Fibroblast of upper back skin (primary cell): ENCODE results near the gene CTAGE6.
"Not testable (repeated sequence)": the region's sequence is repeated elsewhere in the genome, so short reads cannot be mapped to it uniquely, and the experiment has no call there.

Experiments used
- DNase-seq: peaks from one replicate; pipeline ENCODE4 v3.0.0-alpha.2; 2013

The CTAGE6 gene, protein sequence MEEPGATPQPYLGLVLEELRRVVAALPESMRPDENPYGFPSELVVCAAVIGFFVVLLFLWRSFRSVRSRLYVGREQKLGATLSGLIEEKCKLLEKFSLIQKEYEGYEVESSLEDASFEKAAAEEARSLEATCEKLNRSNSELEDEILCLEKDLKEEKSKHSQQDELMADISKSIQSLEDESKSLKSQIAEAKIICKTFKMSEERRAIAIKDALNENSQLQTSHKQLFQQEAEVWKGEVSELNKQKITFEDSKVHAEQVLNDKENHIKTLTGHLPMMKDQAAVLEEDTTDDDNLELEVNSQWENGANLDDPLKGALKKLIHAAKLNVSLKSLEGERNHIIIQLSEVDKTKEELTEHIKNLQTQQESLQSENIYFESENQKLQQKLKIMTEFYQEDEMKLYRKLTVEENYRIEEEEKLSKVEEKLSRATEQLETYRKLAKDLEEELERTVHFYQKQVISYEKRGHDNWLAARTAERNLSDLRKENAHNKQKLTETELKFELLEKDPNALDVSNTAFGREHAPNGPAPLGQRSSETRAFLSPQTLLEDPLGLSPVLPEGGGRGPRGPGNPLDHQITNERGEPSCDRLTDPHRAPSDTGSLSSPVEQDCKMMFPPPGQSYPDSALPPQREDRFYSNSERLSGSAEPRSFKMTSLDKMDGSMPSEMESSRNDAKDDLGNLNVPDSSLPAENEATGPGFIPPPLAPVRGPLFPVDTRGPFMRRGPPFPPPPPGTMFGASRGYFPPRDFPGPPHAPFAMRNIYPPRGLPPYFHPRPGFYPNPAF

DNA sequence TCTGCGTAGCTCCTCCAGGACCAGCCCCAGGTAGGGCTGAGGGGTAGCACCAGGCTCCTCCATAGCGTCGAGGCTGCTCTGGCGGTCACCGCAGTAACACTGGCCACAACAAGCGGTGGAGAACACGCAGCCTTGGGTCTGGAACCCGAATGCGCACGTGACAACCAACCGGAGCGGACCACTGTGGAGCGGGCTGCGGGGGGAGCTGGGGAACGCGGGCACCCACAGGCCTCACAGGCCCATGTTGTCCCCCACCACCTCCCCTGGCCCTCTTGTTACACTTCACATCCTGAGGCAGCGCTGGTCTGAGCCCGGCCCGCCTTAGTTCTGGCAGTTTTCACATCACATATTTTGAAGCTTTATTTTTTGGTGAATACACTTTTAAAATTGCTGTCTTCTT lies at the start of gene CTAGE6:
Gene CTAGE6 (minus strand): TSS at position 101 of the 400 bp plus-strand sequence. CDS start 38 bp downstream, at position 63.
- not testable (repeated sequence) for DNase-seq

DNA sequence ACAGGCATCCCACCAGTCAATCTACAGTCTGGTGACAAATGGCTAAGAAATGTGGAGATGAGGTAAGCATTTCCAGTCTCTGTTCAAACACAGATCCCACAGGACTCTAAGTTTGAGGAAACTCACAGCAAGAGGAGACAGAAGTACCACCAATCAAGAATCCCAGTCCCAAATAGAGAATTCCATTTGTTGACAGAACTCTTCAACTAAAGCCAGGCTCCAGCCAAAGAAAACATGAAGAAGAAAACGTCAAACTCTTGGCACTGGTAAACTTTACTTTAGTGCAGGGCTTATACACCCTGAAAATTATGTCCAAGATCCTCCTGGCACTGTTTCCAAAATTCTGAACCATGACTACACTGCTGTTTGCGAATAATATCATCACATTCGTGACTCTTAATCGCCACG lies 49.2 kb upstream of the CTAGE6 start:
- not testable (repeated sequence) for DNase-seq

DNA sequence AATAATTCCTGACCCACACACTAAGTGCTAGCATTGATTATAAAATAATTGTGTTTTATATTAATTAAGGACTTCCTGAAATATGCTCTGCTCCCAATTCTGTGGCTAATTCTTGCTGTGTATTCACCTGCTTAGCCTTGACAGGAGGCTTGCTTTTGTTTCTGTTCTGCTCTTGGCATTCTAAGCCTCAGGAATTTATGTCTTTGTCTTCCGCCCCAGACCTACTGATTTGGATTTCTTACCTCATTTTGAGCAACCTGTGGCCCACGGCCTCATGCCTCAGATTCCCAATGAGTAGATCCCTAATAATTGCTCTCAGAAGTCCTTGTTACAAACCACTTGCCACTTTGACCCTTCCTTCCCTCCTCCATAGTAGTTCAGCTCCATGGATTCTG lies 40.4 kb upstream of the CTAGE6 start:
- not testable (repeated sequence) for DNase-seq

DNA sequence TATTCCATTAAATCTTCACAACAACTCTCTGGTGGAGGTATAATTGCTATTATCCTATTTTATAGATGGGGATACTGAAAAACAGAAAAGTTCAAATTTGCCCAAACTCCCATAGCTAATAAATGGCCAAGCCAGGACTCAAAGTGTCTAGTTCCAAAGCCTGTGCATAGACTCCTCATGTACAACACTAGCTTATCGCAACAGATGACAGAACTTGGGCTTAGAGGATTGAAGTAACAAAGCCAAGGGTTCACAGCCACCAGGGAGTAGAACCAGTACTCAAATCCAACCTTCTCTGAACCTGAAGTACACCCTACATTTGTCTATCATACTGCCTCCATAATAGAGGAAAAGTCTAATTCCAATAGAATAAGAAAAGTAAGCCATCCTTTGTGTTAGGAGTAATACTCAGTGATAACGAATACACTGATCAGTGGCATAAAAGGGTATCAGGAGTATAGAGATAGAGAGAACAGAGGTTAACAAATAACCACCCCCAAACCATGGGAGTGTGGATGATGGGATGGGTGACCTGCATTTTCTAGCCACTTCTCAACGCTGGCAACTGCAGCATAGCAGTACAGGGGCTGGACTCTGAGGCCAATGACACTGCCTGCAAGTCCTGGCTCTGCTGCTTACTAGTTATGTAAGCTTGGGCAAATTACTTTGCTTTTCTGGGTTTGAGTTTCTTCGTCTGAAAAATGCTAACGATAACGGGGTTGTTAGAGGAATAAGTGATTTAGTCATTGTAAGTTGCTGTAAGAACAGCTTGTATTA lies 39.8 kb upstream of the CTAGE6 start:
- DNase-seq, result not testable (repeated sequence)

DNA sequence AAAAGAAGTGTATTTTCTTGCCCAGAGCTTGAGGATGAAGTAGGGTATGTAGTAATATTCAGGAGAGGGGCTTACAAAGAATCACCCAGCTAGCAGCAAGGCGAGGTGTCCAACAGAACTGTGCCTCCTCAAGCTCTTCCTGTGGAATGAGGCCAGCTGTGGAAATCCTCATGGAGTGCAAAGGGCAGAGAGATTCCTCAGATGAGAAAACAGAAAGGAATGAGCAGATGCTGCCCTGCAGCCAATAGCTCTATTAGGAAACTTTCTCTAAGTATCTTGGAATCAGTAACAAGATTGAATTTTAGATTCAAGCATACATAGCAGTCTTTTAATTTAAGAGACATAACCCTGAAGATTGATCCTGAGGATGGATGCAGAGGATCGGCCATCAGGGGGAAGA lies 38.2 kb upstream of the CTAGE6 start:
- DNase-seq, result not testable (repeated sequence)

DNA sequence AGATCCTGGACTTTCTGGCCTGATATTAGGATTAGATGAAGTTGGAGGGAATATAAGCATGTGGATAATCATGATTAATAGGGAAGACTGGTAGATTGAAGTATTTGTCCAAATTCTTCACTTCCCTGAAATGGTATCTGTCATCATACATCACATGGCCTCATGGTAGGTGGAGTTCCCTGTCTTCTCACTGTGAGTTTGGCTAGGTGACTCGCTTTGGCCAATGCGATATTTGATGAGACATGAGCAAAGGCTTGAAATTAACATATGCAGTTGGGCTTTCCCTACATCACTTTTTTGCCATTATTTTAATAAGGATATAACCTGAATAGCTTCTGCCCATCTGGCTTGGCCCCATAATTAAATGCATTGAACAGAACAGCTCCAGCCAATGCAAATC lies 35.1 kb upstream of the CTAGE6 start:
- DNase-seq, result not testable (repeated sequence)

DNA sequence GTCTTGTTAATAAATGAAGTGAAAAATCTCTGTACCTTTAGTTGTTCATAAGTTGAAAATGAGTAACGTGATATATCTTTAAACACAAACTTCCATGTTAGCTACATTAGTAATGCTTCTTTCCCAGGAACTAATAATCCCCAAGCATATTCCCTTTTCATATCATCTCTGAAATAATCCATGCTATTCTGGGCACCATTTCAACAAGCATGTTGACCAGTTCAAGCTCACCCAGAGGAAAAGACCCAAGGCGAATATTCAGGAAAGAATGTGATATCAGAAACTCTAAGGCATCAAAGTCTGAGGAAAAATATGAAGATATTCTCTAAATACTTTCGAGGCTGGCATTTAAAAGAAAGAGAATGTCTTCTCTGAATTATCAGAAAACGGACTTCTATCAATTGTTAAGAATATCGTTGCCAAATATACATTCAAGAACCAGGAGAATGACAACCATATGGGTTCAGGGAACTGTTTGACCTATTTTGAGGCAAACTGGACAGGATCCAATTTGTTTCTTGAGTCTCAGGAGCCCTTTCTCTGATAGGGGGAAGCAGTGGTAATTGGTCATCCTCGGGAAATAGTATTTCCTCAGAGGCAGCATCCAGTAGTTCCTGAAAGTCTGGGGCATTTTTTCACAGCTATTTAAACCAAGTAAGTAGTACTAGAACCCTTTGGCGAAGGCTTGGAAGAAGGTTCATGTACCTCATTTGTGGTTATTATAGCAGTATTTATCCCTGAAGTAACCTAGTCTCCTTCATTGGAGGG lies 28.1 kb upstream of the CTAGE6 start:
- DNase-seq, result not testable (repeated sequence)

DNA sequence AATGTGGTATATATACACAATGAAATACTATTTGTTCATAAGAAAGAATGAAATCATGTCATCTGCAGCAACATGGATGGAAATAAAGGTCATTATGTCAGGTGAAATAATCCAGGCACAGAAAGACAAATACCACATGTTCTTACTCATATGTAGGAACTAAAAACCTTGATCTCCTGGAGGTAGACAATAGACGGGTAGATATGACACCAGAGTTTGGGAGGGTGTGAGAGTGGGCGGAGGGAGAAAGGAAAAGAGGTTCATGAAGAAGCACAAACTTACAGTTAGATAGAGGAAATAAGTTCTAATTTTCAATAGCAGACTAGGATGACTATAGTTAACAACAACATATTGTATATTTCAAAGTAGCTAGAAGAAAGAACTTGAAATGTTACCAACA lies 22.1 kb upstream of the CTAGE6 start:
- not testable (repeated sequence) for DNase-seq

DNA sequence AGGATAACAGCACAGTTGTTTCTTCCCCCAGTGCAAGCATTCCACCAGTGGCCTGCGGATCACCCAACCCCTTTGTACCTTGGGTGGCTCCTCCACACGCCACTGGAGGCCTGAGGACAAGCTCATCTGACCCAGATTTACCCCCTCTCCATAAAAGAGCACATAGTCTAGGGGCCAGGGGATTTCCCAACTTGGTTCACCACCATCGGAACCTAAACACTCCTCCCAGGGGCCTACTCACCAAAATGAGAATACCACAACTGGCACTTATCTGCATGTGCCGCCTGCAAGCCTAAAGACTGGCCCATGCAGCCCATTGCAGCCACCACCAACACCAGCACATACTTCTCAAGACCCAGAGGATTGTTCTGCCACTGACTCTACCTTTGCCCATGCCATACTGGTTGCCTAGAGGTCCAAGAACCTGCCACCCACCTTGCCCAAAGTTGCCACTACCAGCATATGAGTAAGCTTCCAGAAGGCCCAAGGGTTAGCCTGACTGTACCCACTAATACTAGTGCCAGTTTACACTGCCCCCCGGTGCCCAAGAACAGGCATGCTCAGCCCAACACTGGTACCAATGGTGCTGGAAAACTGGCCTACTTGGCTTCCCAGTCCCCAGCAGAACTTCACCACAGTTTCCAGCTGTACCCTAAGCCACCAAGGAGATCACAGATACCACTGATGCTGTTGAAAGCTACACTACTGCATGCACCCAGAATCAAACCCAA lies 15.4 kb upstream of the CTAGE6 start:
- DNase-seq, result not testable (repeated sequence)

DNA sequence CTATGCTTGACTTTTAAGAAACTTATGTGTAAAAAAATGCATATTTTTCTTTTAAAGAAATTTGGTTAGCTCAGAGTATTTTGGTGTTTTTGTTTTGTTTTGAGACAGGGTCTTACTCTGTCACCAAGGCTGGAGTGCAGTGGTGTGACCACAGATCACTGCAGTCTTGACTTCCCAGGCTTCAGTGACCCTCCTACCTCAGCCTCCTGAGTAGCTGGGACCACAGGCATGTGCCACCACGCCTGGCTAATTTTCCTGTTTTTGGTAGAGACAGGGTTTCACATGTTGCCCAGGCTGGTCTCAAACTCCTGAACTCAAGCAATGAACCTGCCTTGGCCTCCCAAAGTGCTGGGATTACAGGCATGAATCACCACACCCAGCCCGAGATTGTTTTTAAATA lies 10.0 kb upstream of the CTAGE6 start:
- not testable (repeated sequence) for DNase-seq

DNA sequence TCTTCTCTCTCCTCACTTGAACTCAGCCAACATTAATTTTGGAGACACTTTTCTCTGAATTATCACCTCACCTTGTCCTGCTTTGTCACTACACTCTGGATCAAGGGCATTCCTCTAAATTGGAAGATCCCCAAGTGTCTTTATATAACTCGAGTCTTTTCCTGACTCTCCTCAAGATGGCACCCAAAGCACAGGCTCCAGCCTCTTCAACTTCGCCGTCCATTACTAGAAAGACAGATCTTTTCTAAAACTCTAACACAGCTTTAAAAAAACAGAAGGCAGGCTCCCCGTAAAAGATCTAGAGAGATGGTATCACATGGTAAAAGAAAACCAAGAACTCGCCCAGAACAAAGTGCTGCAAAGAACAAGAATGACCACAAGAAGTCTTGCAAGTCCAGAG lies 8.2 kb upstream of the CTAGE6 start:
- DNase-seq, result not testable (repeated sequence)

DNA sequence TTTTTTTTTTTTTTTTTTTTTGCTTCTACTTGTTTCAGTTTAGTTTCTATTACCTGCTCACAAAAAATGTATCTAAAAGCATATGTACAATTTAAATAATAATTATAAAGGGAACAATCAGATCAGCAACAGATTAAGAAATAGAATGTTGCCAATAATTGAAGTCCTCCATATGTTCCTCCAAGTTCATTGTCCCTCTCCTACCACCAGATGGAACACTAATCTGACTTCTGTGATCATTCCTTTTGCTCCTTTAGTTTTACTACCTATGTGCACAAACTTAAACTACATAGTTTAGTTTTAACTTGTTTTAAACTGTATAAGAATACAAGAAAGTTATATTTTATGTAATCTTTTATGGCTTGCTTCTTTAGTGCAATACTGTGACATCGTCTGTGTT lies 5.6 kb upstream of the CTAGE6 start:
- DNase-seq, result not testable (repeated sequence)

DNA sequence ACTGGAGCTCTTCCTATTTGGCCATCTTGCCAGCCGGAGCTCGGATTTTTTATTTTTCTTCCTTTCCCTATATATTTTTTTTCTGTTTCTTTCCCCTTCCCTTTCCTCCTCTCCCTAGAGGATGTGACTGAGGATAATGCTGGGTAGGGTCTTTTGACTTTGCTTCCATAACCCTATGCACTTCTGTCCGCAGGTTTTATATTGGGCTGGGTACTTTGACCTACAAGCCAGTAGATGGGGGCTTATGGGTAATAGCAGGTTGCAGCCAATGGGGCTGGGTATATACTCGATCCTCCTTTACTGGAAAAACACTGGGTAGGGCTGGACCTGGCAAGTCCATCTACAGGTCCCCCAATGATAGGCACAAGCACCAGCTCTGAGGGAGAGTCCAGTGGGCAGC lies 12.2 kb downstream of the CTAGE6 start:
- not testable (repeated sequence) for DNase-seq

DNA sequence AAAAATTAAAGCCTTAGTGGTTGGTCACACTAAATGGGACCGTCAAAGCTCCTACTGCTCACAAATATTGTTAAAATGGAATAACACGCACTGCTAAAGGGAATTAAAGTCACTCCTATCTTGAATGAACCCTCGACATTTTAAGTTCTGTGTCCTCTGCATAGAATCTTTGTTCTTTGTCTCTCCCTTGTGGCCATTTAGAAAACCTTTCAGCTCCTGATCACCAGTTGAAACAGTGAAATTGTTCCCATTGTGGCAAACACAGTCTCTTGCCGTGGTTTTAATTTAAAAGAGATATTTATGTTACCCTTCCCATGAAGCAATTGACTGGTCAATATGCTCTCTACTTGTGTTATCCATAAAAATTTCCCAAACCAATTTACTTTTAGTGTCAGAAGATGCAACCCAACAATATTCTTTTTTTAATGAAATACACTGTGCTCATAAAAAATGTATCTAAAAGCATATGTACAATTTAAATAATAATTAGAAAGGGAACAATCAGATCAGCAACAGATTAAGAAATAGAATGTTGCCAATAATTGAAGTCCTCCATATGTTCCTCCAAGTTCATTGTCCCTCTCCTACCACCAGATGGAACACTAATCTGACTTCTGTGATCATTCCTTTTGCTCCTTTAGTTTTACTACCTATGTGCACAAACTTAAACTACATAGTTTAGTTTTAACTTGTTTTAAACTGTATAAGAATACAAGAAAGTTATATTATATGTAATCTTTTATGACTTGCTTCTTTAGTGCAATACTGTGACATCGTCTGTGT lies 20.3 kb downstream of the CTAGE6 start:
- DNase-seq, result peak; percentile 56

DNA sequence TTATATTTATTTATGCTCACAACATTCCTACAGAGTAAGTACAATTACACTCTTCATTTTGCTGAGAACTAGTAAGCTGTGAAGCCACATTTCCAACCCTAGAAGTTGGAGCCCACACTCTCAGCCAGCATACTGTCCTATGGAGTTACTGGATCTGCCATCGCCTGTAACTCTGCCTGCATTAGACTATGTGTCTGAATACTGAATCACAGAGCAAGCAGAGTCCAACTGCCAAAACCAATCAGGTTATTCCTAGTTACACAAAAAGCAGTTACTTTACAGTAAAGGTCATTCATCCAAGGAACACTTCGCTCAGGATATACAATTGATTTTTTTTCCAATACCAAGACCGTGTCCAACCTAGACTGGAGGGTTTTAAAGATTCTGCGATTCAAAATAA lies 21.5 kb downstream of the CTAGE6 start:
- DNase-seq, result no peak

DNA sequence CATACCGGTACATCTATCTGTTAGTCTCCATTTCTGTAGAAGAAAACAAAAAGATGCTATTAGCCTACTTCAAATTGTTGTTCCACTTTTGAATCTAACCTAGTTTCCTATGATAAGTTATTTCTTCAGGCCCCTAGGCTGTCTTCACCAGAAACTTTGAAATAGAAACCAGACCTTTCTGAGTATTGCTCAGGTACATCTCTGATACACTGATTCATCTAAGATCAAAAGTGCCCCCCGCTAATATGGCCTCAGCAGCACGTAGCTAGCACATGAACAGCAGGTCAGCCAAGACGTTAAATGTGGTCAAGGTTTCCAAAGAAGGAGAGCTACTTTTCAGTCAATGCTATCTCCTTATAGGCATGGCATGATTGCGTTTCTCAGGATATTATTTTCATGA lies 23.6 kb downstream of the CTAGE6 start:
- no peak for DNase-seq

DNA sequence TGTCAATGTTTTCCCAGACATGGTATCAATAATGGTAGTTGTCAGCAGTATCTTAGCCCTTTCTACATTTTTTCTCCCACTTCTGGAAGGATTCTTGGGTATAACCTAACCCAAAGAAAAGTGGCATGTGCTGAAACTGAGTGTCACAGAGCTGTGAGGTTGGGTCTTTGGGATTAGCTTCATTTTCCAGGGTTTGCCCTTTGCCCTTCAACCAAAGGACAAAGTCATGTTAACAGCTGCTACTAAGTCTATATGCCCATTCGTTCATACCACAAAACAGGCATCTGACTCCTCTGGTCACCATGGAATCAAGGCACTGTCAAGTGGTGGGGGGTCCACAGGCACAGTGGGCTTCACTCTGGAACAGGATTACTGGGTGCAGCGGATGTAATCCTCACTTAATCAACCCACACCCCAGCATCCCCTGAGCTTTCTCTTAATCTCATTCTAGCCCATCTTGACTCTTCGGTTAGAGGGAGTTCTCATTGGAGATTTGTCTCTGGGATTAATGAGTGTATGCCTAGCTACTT lies 29.1 kb downstream of the CTAGE6 start:
- no peak for DNase-seq

DNA sequence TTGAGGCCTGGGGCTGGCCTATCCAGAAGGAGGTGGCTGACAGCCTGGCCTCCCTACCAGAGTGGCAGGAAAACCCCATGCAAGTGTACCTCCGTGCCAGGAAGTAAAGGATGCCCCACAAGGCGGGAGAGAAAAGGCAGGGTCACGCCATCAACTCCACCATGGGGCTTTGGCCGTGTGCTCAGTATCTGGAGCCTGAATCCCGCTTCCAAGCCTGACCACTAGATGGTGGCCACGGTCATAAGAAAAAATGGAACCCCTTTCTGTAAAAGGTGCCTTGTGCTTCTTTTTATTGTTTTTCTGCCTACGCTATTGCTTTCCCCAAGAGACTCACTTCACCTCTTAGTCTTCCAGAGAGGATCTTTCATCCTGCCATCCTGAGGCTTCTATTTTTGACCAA lies 29.9 kb downstream of the CTAGE6 start:
- DNase-seq, result not testable (repeated sequence)

DNA sequence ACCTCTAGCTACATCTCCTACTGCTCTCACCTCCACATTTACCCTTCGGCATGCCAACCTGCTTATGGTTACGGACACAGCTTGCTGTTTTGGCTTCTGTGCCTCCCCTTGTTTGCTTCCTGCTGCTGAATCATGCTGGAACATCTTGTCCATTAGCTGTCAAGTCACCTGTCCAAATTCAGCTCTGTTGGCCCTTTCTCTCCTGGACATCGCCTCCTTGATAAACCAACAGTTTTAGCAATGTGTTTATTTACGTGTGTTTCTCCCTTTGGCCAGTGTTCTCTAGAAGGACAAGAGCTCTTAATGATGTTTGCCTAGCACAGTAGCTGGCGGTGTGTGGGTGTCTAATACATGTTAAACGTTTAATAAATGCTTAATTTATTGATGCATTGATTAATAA lies 31.4 kb downstream of the CTAGE6 start:
- DNase-seq, result not testable (repeated sequence)

DNA sequence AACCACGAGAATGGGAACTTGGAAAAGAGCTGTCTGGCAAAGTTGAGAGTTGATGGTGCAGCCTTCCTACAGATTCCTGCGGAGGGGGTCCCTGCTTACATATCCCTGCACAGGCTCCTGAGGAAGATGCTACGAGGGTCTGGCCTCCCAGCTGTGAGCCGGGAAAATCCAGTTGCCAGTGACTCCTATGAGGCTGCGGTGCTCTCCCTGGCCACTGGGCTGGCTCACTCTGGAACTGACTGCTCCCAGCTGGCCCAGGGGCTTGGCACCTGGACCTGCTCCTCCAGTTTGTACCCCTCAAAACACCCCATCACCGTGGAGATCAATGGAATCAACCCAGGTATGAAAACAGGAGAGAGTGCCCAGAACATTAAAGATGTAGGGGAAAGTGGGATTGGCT lies 37.2 kb downstream of the CTAGE6 start:
- DNase-seq, result not testable (repeated sequence)
